GM20000 (cell line): Measurements from ENCODE around the gene RNU11.
"Not testable (repeated sequence)": the region's sequence is repeated elsewhere in the genome, so short reads cannot be mapped to it uniquely, and the experiment has no call there.

Source experiments
- DNase-seq: peaks from one replicate; pipeline ENCODE4 v3.0.0; 2012; ENCODE audit warnings: low spot score
- CTCF ChIP-seq: IDR thresholded peaks from 2 replicates; pipeline ENCODE4 v1.5.1; 2012; ENCODE audit warnings: mild to moderate bottlenecking, control low read depth; ENCODE audit errors: extremely low read depth, missing control alignments

RNU11 gene

DNA sequence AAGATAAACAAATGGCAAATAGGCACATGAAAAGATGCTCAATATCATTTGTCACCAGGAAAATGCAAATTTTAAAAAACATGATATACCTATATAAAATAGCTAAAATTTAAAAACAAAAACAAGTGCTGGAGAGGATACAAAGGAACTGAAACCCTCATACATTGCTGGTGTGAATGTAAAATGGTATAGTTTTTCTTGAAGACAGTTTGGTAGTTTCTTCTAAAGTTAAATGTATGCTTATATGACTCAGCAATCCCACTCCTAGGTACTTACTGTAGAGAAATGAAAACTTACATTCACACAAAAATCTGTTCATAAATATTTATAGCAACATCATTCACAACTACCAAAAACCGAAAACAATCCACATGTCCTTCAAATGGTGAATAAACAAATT lies 16.7 kb upstream of the RNU11 start:
- DNase-seq, result peak; percentile 22

DNA sequence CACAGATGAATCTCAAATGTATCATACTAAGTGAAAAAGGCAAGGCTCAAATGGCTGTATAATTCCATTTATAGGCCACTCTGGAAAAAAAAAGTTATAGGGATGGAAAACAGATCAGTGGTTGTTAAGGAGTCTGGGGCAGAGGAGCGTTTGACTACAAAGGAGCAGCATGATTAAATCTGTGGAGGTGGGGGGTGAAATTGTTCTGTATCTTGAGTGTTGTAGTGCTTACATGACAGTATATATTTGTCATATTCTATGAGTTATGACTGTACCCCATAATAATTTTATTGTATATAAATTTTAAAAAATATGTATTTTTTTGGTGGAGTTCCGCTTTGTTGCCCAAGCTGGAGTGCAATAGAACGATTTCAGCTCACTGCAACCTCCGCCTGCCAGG lies 15.8 kb upstream of the RNU11 start:
- DNase-seq, result no peak
- TF ChIP-seq CTCF, result no peak

More for the DNA sequence above, 16.7 kb upstream of the RNU11 start:
- TF ChIP-seq CTCF, result no peak

GRCh38 chr1:28640766-28641165 lies 7.6 kb upstream of the RNU11 start:
- no peak for DNase-seq
- peak; percentile 25 for TF ChIP-seq CTCF

DNA sequence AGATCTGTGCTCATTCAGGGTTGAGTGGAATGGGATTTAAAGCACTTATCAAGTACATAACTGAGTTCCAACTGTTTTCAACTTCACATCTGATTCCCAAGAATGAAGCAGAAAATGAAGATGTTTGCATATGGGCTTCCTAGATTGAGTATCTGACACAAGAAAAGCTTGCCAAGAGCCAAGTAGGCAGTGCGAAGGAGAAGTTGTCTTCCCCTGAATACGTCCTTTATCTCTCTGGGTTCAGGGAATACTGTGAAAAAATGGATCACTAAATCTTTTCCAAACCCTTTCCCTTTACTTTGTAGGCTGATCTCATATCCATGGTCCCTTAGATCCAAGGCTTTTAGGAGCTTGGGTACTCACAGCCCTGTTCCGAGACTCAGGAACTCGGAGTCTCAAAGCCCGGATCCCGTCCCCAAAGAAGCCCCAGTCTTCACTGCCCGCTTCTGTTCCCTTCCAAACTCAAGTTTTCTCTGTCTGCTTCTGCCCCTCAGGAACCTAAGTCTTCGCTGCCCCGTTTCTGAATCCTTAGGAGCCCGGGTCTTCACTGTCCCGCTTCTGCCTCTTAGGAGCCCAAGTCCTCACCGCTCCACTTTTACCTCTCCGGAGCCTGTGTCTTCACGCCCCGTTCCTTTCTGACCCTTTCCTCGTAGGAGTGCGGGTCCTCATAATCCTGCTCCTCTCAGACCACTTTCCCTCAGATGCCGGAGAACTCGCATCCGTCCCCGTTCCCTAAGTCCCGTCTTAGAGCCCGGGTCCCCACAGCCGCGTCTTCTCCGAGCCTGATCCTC lies 6.1 kb upstream of the RNU11 start:
- peak; percentile 29 for DNase-seq
- no peak for TF ChIP-seq CTCF

DNA sequence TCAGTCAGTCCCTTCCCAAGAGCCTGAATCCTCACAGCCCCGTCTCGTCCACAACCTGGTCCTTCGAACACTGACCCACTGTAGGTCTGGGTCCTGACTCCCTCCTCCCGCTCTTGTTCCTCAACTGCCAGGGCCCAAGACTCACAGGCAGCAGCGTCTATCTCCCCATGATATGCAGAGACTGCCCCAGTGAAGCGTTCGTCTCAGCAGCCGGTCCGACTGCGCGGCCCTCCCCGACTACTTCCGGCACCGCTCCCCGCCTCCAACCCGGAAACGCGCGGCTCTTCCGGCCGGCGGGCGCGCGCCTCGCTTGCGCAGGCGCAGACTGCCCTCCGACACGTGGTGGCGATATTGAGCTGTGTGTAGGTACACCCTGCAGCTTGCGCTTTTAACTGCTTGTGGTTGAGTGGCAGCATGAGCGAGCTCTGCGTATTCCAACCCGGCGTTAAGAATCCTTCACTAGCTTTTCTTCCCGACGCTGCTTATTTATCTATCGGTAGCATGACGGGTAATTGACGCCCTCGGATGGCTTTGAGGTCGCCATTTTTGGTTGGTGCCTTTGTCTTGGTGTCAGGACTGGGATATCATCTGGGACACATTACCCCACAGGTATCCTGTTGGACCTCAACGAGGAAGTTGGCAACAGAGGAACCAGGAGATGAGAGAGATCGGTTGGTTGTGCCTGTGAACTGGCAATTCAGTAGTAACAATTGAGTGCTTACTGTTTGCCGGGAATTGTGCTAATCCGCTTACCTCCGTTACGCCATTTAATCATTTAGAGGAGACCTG lies 5.4 kb upstream of the RNU11 start, which contains the start of gene TAF12:
Gene TAF12 (minus strand): TSS at position 221 of the 789 bp plus-strand sequence. CDS start 20,986 bp downstream, outside the sequence.
- peak; percentile 87 for DNase-seq
- peak; percentile 38 for TF ChIP-seq CTCF

DNA sequence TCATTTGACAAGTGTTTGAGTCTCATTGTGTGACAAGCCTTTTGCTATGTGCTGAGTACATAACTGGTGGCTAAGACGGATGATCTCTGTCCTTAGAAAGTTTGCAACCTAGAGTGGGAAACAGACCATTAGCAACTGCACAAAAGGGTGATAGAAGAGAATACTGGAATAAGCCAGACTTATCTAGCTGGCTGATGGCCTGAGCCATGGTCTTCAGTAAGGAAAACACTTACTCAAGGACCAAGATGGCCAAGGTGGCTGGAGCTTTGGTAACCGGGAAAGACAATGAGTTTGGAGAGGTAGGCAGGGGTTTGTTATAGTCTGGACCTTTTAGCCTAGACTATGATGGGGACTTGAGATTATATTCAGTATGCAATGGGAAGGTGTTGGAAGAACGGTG lies 3.9 kb upstream of the RNU11 start:
- no peak for TF ChIP-seq CTCF
- no peak for DNase-seq

DNA sequence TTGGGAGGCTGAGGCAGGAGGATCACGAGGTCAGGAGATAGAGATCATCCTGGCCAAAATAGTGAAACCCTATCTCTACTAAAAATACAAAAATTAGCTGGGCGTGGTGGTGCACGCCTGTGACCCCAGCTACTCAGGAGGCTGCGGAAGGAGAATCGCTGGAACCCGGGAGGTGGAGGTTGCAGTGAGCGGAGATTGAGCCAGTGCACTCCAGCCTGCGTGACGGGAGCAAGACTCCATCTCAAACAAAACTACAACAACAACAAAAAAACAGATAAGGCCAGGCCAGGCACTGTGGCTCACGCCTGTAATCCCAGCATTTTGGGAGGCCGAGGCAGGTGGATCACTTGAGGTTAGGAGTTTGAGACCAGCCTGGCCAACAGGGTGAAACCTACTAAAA lies 3.0 kb upstream of the RNU11 start:
- not testable (repeated sequence) for DNase-seq
